Vagina (tissue), 2 donors: ENCODE data around the gene FMN2.

Experiments used
- CTCF ChIP-seq, 3 experiments: fragments of 450-650 bp in 2 of 3; fragments of 200-600 bp in 1 of 3; sonication (generic) in 1 of 3; IDR thresholded peaks; one replicate each; pipeline ENCODE4 v1.5.1; 2017 to 2019; ENCODE audit warnings: antibody characterized with exemption in 3 of 3, mild to moderate bottlenecking in 2 of 3, moderate library complexity in 2 of 3
- POLR2A ChIP-seq, 2 donors: fragments of 450-650 bp; IDR thresholded peaks; one replicate each; pipeline ENCODE4 v1.6.1; 2017; ENCODE audit warnings: antibody characterized with exemption in 2 of 2, mild to moderate bottlenecking in 2 of 2, moderate library complexity in 2 of 2
- POLR2AphosphoS5 ChIP-seq, 2 donors: sonication (generic); formaldehyde crosslinking; IDR thresholded peaks; one replicate each; pipeline ENCODE4 v1.9.0; 2017; ENCODE audit warnings: antibody characterized with exemption in 2 of 2, mild to moderate bottlenecking in 2 of 2, low read depth in 1 of 2; ENCODE audit not compliant: insufficient read depth in 1 of 2

- TF ChIP-seq CTCF (IDR thresholded peaks at IDR 0.05) (no peak), POLR2AphosphoS5 (IDR thresholded peaks at IDR 0.05; ENCODE audit: insufficient read depth in 1 of 2, low read depth in 1 of 2) (no peak), POLR2A (IDR thresholded peaks at IDR 0.05) (no peak)
These were observed 258.0 kb downstream of the FMN2 start for GRCh38 chr1:240349695-240350094.
